NAMALWA (cell line): ENCODE data around the gene NKD1.

Experiments
- DNase-seq: peaks from one replicate; pipeline ENCODE4 v3.0.0-alpha.2; 2015; ENCODE audit warnings: low spot score

NKD1 gene

GRCh38 chr16:50558913-50559312, 10.7 kb downstream of the NKD1 start:
- DNase-seq, result no peak

GRCh38 chr16:50559342-50559741, 11.1 kb downstream of the NKD1 start:
- DNase-seq, result no peak

GRCh38 chr16:50559804-50560514, 11.8 kb downstream of the NKD1 start:
- no peak for DNase-seq

- no peak for DNase-seq
Measured at GRCh38 chr16:50560903-50561863, 13.0 kb downstream of the NKD1 start.

- DNase-seq, result no peak
Measured at GRCh38 chr16:50562657-50563056, 14.5 kb downstream of the NKD1 start.

GRCh38 chr16:50563989-50564388, 15.8 kb downstream of the NKD1 start:
- DNase-seq, result no peak

- DNase-seq, result no peak
Measured at GRCh38 chr16:50565428-50565827, 17.2 kb downstream of the NKD1 start.

- DNase-seq, result no peak
Measured at GRCh38 chr16:50566014-50566962, 18.1 kb downstream of the NKD1 start.

- no peak for DNase-seq
Measured at GRCh38 chr16:50567651-50568050, 19.5 kb downstream of the NKD1 start.

- DNase-seq, result no peak
Measured at GRCh38 chr16:50568187-50568815, 20.1 kb downstream of the NKD1 start.

GRCh38 chr16:50570354-50570753, 22.2 kb downstream of the NKD1 start:
- no peak for DNase-seq

- DNase-seq, result no peak
Measured at GRCh38 chr16:50570808-50571598, 22.8 kb downstream of the NKD1 start.

- no peak for DNase-seq
Measured at GRCh38 chr16:50571786-50572185, 23.6 kb downstream of the NKD1 start.

- DNase-seq, result no peak
Measured at GRCh38 chr16:50572700-50573099, 24.5 kb downstream of the NKD1 start.

GRCh38 chr16:50573279-50573678, 25.1 kb downstream of the NKD1 start:
- DNase-seq, result no peak

GRCh38 chr16:50573947-50574744, 25.9 kb downstream of the NKD1 start:
- DNase-seq, result no peak

- no peak for DNase-seq
Measured at GRCh38 chr16:50574745-50575136, 26.5 kb downstream of the NKD1 start.

GRCh38 chr16:50575743-50576142, 27.5 kb downstream of the NKD1 start:
- no peak for DNase-seq

- no peak for DNase-seq
Measured at GRCh38 chr16:50576403-50577113, 28.4 kb downstream of the NKD1 start.
